ENCODE measurements around the gene KCNQ2.

Gene KCNQ2

GRCh38 chr20:63501818-63502670 is 29.6 kb upstream of the KCNQ2 start:
- peak; percentile 70 for DNase-seq (ENCODE audit: low spot score)

- no peak for DNase-seq (ENCODE audit: low spot score)
These were observed 28.7 kb upstream of the KCNQ2 start for GRCh38 chr20:63500902-63501817.

DNA sequence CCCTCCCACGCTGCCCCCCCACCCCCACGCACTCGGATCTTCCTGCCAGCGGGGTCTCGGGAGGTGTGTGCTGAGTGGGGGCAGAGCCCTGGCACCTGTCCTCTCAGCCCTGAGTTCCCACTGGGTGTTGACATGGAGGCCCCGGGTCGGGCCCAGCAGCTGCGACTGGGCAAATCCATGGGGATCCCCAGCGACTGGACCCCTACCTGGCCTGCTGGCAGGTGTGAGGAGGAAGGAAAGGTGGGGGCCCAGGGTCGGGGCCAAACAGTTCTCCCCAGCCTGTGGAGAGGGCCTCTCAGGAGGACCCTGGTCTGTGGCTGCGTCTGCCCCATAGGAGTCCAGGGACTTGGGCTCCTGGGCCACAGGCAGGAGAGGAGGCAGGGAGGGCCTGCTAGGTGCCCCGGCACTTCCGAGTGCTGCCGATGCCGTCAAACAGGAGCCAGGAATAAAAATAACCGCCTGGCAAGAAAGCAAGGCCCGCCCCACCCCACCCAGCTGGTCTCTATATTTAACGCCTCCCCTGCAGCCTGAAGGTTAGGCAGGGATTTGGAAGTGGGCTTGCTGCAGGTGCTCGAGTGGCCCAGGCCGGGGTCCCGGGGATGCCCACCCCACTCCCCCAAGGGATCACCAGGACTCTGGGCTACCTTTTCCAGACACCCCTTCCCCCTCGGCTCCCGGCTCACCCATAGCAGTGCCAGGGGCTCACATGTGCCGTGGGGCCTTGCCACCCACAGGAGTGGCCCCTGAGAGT is 27.9 kb upstream of the KCNQ2 start:
- no peak for DNase-seq (ENCODE audit: low spot score)

DNA sequence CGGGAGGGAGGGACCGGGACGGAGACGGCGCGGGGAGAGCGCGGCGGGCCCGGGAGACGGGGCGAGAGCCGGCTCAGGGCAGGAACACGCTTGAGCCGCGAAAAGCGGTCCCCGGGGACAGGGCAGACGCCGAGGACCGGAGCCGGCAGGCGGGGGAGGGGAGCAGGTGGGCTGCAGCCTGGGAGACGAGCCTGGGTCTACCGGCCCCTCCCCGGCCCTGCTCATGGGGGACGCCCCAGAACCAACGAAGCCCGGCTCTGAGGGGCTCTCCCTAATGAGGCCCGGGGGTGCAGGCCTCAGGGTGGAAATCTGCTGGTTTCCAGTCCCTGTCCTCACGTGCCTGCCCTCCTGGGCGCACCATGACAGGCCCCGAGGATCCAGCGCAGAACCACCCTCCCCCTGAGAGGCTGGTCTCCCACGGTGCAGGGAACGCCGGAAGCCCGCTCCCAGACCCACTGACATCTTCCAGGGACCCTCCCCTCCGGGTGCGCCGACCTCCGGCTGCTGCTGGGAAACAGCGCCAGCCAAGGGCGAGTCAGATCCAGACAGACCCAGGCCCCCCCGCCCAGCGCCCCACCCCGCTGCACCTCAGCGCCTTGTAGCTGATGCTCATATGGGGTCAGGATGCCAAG is 27.0 kb upstream of the KCNQ2 start:
- no peak for DNase-seq (ENCODE audit: low spot score)

- DNase-seq (ENCODE audit: low spot score) = peak; percentile 50
These were observed 26.5 kb upstream of the KCNQ2 start, which contains the start of gene EEF1A2 for GRCh38 chr20:63498960-63499337. Gene EEF1A2, minus strand, starts transcription at chr20:63499083. Its CDS starts 1,320 bp downstream, at chr20:63497763.

- DNase-seq (ENCODE audit: low spot score) = no peak
These were observed 25.8 kb upstream of the KCNQ2 start for GRCh38 chr20:63497946-63498935.

DNA sequence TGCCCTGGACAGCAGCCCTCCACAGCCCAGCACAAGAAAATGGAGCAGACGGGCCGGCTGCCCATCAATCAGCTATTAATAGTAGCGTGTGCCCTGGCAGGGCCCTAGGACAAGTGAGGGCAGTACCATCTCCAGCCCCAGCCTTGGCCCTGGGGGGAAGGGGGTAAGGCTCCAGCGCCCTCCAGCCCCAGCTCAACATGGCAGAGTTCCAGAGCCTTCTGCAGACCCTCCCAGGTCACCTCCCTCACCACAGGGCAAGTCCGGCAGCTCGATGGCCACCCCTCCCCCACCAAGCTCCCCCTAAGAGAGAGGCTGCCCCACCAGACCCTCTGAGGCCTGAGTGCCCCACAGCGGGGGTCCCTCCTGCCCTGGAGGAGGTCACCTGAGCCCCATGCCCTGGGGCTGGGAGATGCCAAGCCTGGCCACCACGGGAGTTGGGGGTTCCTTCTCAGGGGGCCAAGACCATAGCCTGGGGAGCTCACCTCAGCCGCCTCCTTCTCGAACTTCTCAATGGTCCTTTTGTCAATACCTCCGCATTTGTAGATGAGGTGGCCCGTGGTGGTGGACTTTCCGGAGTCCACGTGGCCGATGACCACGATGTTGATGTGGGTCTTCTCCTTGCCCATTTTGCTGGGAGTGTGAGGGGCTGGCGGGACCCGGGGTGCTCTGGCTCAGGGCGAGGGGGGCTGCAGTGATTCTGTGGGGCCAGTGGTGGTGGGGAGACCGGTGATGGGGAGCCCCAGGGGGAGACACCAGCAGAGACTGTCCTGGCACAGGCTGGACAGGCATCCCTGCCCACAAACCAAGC is 24.9 kb upstream of the KCNQ2 start:
- no peak for DNase-seq (ENCODE audit: low spot score)

- DNase-seq (ENCODE audit: low spot score) = no peak
These were observed 24.2 kb upstream of the KCNQ2 start for GRCh38 chr20:63496596-63497120.

GRCh38 chr20:63495741-63496595 is 23.5 kb upstream of the KCNQ2 start:
- peak; percentile 72 for DNase-seq (ENCODE audit: low spot score)

DNA sequence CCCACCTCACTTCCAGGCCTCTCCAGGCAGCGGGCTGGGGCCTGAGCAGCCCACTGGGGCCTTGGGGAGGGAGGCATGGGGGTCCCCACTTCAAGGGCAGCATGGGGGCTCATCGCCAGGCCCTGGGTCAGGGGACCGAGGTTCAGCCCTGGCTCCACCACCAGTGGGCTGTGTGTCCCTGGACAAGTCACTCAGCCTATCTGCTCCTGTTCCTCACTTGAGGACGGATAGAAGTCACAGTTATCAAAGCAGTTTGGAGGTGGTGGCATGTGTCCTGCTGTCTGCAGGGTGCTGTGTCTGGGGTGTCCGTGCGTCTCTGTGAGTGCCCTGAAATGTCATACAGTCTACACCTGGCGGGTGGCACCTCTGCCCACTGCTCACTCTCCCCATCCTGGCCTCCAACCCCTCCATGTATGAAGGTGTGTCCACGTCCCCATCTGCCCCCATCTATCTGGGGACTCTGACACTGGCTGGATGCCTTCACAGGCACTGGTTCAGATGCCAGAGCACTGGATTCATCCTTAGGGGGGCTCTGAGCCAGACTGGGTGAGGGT is 22.8 kb upstream of the KCNQ2 start:
- DNase-seq (ENCODE audit: low spot score) = no peak

- DNase-seq (ENCODE audit: low spot score) = no peak
These were observed 22.1 kb upstream of the KCNQ2 start for GRCh38 chr20:63494420-63495166.

- DNase-seq (ENCODE audit: low spot score) = no peak
These were observed 21.6 kb upstream of the KCNQ2 start for GRCh38 chr20:63494084-63494419.

DNA sequence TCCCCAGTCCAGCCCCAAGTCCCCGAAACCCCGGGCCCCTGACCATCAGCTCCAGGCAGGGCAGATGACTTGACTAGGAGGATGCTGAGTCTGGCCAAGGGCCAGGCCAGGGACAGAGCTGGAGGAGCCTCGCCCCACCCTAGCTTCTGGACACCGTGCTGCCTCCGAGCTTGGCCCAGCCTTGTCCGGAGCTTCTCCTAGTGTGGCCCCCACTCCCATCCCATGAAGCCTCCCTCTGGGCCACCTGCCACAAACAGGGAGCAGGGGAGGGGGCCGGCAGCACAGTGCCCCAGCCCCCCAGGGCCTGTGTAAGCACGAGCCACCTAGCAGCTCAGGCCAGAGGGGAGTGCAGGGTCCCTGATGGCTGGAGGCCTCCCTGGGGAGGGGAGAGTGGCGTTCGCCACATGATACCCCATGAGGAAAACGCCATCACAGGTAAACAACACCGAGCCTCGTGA is 21.1 kb upstream of the KCNQ2 start:
- DNase-seq (ENCODE audit: low spot score) = no peak

GRCh38 chr20:63492982-63493381 is 20.5 kb upstream of the KCNQ2 start:
- no peak for DNase-seq (ENCODE audit: low spot score)

GRCh38 chr20:63492518-63492917 is 20.1 kb upstream of the KCNQ2 start:
- DNase-seq (ENCODE audit: low spot score) = no peak

- DNase-seq (ENCODE audit: low spot score) = no peak
These were observed 19.3 kb upstream of the KCNQ2 start for GRCh38 chr20:63491635-63492230.

- no peak for DNase-seq (ENCODE audit: low spot score)
These were observed 18.6 kb upstream of the KCNQ2 start for GRCh38 chr20:63491078-63491477.

Measured in Ammon's horn (tissue), 1 donor.